HG03025 (cell line): ENCODE data around the gene ARHGAP25.

Experiments used
- ATAC-seq: cut with Tn5 transposase; IDR thresholded peaks from one replicate; pipeline ENCODE4 v1.9.1; 2021; ENCODE audit warnings: mild to moderate bottlenecking, moderate library complexity; ENCODE audit not compliant: unreplicated experiment, low FRiP score

Gene ARHGAP25

GRCh38 chr2:68854476-68854875, 119.9 kb downstream of the ARHGAP25 start:
- ATAC-seq = no peak

- ATAC-seq = no peak
These were observed 120.9 kb downstream of the ARHGAP25 start for GRCh38 chr2:68855550-68855949.

- ATAC-seq = no peak
These were observed 122.7 kb downstream of the ARHGAP25 start for GRCh38 chr2:68857202-68857845.

GRCh38 chr2:68857855-68858456, 123.3 kb downstream of the ARHGAP25 start:
- no peak for ATAC-seq

- ATAC-seq = no peak
These were observed 125.5 kb downstream of the ARHGAP25 start for GRCh38 chr2:68860111-68860510.

- ATAC-seq = no peak
These were observed 126.7 kb downstream of the ARHGAP25 start for GRCh38 chr2:68861330-68861729.

GRCh38 chr2:68862889-68863288, 128.3 kb downstream of the ARHGAP25 start:
- ATAC-seq = no peak

GRCh38 chr2:68863996-68864395, 129.4 kb downstream of the ARHGAP25 start:
- ATAC-seq = no peak

GRCh38 chr2:68865108-68865507, 130.5 kb downstream of the ARHGAP25 start:
- no peak for ATAC-seq

- no peak for ATAC-seq
These were observed 135.6 kb downstream of the ARHGAP25 start for GRCh38 chr2:68870215-68870614.

- ATAC-seq = no peak
These were observed 136.7 kb downstream of the ARHGAP25 start, which contains the start of gene BMP10 for GRCh38 chr2:68871159-68871764. Gene BMP10 (minus strand): TSS chr2:68871397. CDS start chr2:68871358, 39 bp downstream.
